HCT116 (cell line): ENCODE results near the gene SEC23A. TPM values are rescaled to one million over a fixed set of nuclear protein-coding genes. Genes with fewer than 3 reads are reported as not detected.

Experiments used
- ATAC-seq: fragments of 200-7000 bp; cut with Tn5 transposase; 2 replicates; pipeline ENCODE4 v1.9.1; 2020; ENCODE audit warnings: mild to moderate bottlenecking, moderate library complexity
- BruUV-seq: library from RNA; stranded (reverse); fragments of 400-500 nt; replicated peaks from 2 replicates; lab custom pipeline; 2021; lab: Mats Ljungman, UMichigan
- CTCF ChIA-PET: fragments of 300-600 bp; sonication (Branson Sonifier 250); formaldehyde crosslinking; loops from one replicate; lab custom pipeline; 2021; ENCODE audit warnings: antibody characterized with exemption; lab: Charles Lee
- POLR2A ChIA-PET: fragments of 300-600, 350-600 bp; sonication (Branson Sonifier 250); formaldehyde crosslinking; loops from one replicate; lab custom pipeline; 2021; ENCODE audit warnings: antibody characterized with exemption; lab: Charles Lee
- RAD21 ChIA-PET, 2 experiments: fragments of 300-600 bp; sonication (Branson Sonifier 250); formaldehyde crosslinking; loops; one replicate each; lab custom pipeline; 2023; ENCODE audit warnings: low total read pairs in 2 of 2; ENCODE audit not compliant: uncharacterized antibody in 2 of 2, unreplicated experiment in 2 of 2, low non-redundant PET in 1 of 2; lab: Charles Lee
- DNase-seq: peaks from one replicate; pipeline ENCODE4 v3.0.0-alpha.2; 2010; ENCODE audit warnings: low read depth, low spot score
- H2AFZ ChIP-seq: fragments of 200-600 bp; shearing (Covaris generic), sonication (generic); 2 replicates; pipeline ENCODE4 v1.6.1; 2017; ENCODE audit warnings: low read depth, mixed run types, mixed read lengths, antibody characterized with exemption, low read length; ENCODE audit not compliant: poor library complexity, severe bottlenecking
- H3K27ac ChIP-seq: 2 replicates; pipeline ENCODE4 v1.5.1; 2012; ENCODE audit warnings: low read depth, low read length
- H3K27me3 ChIP-seq: fragments of 200-600 bp; sonication (generic); 2 replicates; pipeline ENCODE4 v1.6.1; 2016; ENCODE audit warnings: mixed run types, low read length, mixed read lengths; ENCODE audit not compliant: insufficient read depth
- H3K36me3 ChIP-seq, 2 experiments: fragments of 200-500 bp in 1 of 2; fragments of 200-600 bp in 1 of 2; sonication (Bioruptor generic) in 1 of 2; sonication (generic) in 1 of 2; 2 replicates each; pipeline versions ENCODE4 v1.5.1 to v1.6.1; 2014 to 2016; ENCODE audit warnings: low read length in 2 of 2, inconsistent platforms in 1 of 2, mixed read lengths in 1 of 2, mixed run types in 1 of 2; ENCODE audit not compliant: insufficient read depth in 2 of 2, control insufficient read depth in 1 of 2
- H3K4me1 ChIP-seq, 2 experiments: fragments of 200-600 bp in 1 of 2; sonication (generic) in 1 of 2; 2 replicates each; pipeline versions ENCODE4 v1.5.1 to v1.6.1; 2012 to 2017; ENCODE audit warnings: low read length in 2 of 2, inconsistent platforms in 1 of 2, mild to moderate bottlenecking in 1 of 2, mixed read lengths in 1 of 2, mixed run types in 1 of 2, moderate library complexity in 1 of 2; ENCODE audit not compliant: insufficient read depth in 2 of 2, control insufficient read depth in 1 of 2
- H3K4me2 ChIP-seq: fragments of 200-600 bp; sonication (generic); 2 replicates; pipeline ENCODE4 v1.6.1; 2017; ENCODE audit warnings: mixed run types, low read length, mixed read lengths
- H3K4me3 ChIP-seq, 2 experiments: fragments of 200-600 bp in 1 of 2; sonication (generic) in 1 of 2; replicated peaks in 1 of 2; 2 replicates each; pipeline ENCODE4 v1.5.1; 2011 to 2016; ENCODE audit warnings: low read length in 2 of 2, control low read depth in 1 of 2, low read depth in 1 of 2, mild to moderate bottlenecking in 1 of 2, mixed read lengths in 1 of 2, mixed run types in 1 of 2
- H3K79me2 ChIP-seq: fragments of 200-600 bp; sonication (generic); 2 replicates; pipeline ENCODE4 v1.6.1; 2017; ENCODE audit warnings: mild to moderate bottlenecking, mixed run types, low read length, moderate library complexity, mixed read lengths; ENCODE audit not compliant: insufficient read depth
- H3K9ac ChIP-seq: fragments of 200-600 bp; sonication (generic); 2 replicates; pipeline ENCODE4 v1.6.1; 2016; ENCODE audit warnings: low read length, mixed read lengths
- H3K9me2 ChIP-seq: fragments of 200-600 bp; sonication (generic), shearing (Covaris generic); 2 replicates; pipeline ENCODE4 v1.6.1; 2017; ENCODE audit warnings: mixed run types, mild to moderate bottlenecking, moderate library complexity; ENCODE audit not compliant: insufficient read depth
- H3K9me3 ChIP-seq, 2 experiments: fragments of 200-500 bp in 1 of 2; fragments of 200-600 bp in 1 of 2; sonication (Bioruptor generic) in 1 of 2; sonication (generic) in 1 of 2; 2 replicates each; pipeline ENCODE4 v1.6.1; 2014 to 2017; ENCODE audit warnings: low read length in 2 of 2, mixed read lengths in 2 of 2, inconsistent platforms in 1 of 2, low read depth in 1 of 2, mild to moderate bottlenecking in 1 of 2, mixed run types in 1 of 2, moderate library complexity in 1 of 2; ENCODE audit not compliant: control insufficient read depth in 1 of 2, insufficient read depth in 1 of 2
- H4K20me1 ChIP-seq: fragments of 200-600 bp; sonication (generic), shearing (Covaris generic); 2 replicates; pipeline ENCODE4 v1.6.1; 2017; ENCODE audit warnings: mixed run types, mild to moderate bottlenecking, moderate library complexity; ENCODE audit not compliant: insufficient read depth
- ATF3 ChIP-seq: IDR thresholded peaks from 2 replicates; pipeline ENCODE4 v1.6.1; 2012
- CEBPB ChIP-seq: IDR thresholded peaks from 2 replicates; pipeline ENCODE4 v1.6.1; 2012; ENCODE audit warnings: low read depth
- EGR1 ChIP-seq: IDR thresholded peaks from 2 replicates; pipeline ENCODE4 v1.6.1; 2012; ENCODE audit warnings: low read depth
- ELF1 ChIP-seq: IDR thresholded peaks from 2 replicates; pipeline ENCODE4 v1.6.1; 2012; ENCODE audit warnings: low read depth, borderline replicate concordance
- JUND ChIP-seq: IDR thresholded peaks from 2 replicates; pipeline ENCODE4 v1.6.1; 2012
- POLR2A ChIP-seq: IDR thresholded peaks from 2 replicates; pipeline ENCODE4 v1.7.0; 2011; ENCODE audit warnings: borderline replicate concordance; ENCODE audit not compliant: insufficient read depth, insufficient read length; ENCODE audit errors: extremely low read depth
- POLR2AphosphoS5 ChIP-seq: IDR thresholded peaks from 2 replicates; pipeline ENCODE4 v1.6.1; 2011; ENCODE audit warnings: mild to moderate bottlenecking, low read depth, low read length, moderate library complexity
- SP1 ChIP-seq: IDR thresholded peaks from 2 replicates; pipeline ENCODE4 v1.6.1; 2012; ENCODE audit warnings: low read depth
- ZBTB33 ChIP-seq: IDR thresholded peaks from 2 replicates; pipeline ENCODE4 v1.6.1; 2011; ENCODE audit warnings: mild to moderate bottlenecking, low read length, moderate library complexity; ENCODE audit not compliant: insufficient replicate concordance; ENCODE audit errors: extremely low read depth
- ZNF274 ChIP-seq: fragments of 200-500 bp; sonication (Bioruptor generic); IDR thresholded peaks from 2 replicates; pipeline ENCODE4 v1.6.1; 2014; ENCODE audit warnings: mild to moderate bottlenecking, low read depth, low read length, inconsistent platforms
- intact Hi-C: fragments of 100-400 bp; cut with micrococcal nuclease; formaldehyde crosslinking; loops from 2 replicates; pipeline ENCODE4 v1.10.0; 2022
- total RNA-seq: library from RNA; stranded (reverse); gene quantifications from one replicate; pipeline ENCODE4 v1.2.1, GENCODE V29; 2021; ENCODE audit not compliant: unreplicated experiment
- TF ChIP-seq, protein P1 (sequence below): IDR thresholded peaks from 2 replicates; pipeline ENCODE4 v1.6.1; 2012

Gene SEC23A
- total RNA-seq, 1 experiment from 2014 or later, result 81.7 TPM

DNA sequence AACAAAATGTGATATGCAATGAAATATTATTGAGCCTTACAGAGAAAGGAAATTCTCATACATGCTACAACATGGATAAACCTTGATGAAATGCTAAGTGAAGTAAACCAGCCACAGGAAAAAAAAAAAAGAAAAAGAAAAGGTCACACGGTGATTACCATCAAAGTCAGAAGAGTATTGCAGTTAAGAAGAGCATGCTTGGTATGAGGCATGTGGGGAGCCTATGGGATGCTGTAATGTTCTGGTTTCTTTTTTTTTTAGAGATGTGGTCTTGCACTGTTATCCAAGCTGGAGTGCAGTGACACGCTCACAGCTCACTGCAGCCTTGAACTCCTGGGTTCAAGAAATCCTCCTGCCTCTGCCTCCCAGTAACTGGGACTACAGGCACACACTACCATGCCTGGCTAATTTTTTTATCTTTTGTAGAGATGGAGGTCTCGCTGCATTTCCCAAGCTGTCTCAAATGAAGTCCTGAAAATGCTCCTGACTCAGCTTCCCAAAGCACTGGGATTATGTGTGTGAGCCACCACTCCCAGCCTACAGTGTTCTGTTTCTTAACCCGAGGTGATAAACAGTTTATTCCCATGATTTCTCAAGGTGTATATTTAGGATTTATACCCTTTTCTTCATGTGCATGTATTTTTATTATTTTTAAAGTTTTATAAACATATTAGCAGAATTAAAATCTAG is 96.2 kb downstream of the SEC23A start:
- ChIA-PET POLR2A (no interaction called here), CTCF (no interaction called here), RAD21 (no interaction called here)
- no peaks in the 10 kb centered on the region for H3K79me2 ChIP-seq
- no TSS peak for BruUV-seq
- no peak overlapping the region for H3K4me2 ChIP-seq
- no peaks in the 10 kb centered on the region for H3K9me2 ChIP-seq
- no peaks in the 10 kb centered on the region for H3K9me3 ChIP-seq
- H3K27me3 ChIP-seq, result no peaks in the 10 kb centered on the region
- TF ChIP-seq, protein P1, sequence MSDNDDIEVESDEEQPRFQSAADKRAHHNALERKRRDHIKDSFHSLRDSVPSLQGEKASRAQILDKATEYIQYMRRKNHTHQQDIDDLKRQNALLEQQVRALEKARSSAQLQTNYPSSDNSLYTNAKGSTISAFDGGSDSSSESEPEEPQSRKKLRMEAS, result no peak
- TF ChIP-seq ZNF274, result no peak
- TF ChIP-seq JUND, result no peak
- TF ChIP-seq POLR2A, result no peak
- no peak for TF ChIP-seq SP1
- TF ChIP-seq POLR2AphosphoS5, result no peak
- TF ChIP-seq EGR1, result no peak
- no peak for TF ChIP-seq ELF1
- no peak for TF ChIP-seq ZBTB33
- no peak for TF ChIP-seq ATF3
- TF ChIP-seq CEBPB, result no peak
- no peak overlapping the region for H3K9ac ChIP-seq
- no peak for DNase-seq
- no peak for ATAC-seq
- H4K20me1 ChIP-seq, result no peaks in the 10 kb centered on the region
- H2AFZ ChIP-seq, result no peak overlapping the region
- H3K36me3 ChIP-seq, result no peaks in the 10 kb centered on the region
- H3K4me3 ChIP-seq, result no peak overlapping the region
- intact Hi-C loops, result no loop called here
- no peaks in the 10 kb centered on the region for H3K4me1 ChIP-seq
- no peak overlapping the region for H3K27ac ChIP-seq
